ENCODE data around the gene PDZD4. TPM values are rescaled to one million over a fixed set of nuclear protein-coding genes. Genes with fewer than 3 reads are reported as not detected.

The PDZD4 gene
- total and polyA plus RNA-seq, 4 donors: 0.15 to 1.8 (median 0.69) TPM

DNA sequence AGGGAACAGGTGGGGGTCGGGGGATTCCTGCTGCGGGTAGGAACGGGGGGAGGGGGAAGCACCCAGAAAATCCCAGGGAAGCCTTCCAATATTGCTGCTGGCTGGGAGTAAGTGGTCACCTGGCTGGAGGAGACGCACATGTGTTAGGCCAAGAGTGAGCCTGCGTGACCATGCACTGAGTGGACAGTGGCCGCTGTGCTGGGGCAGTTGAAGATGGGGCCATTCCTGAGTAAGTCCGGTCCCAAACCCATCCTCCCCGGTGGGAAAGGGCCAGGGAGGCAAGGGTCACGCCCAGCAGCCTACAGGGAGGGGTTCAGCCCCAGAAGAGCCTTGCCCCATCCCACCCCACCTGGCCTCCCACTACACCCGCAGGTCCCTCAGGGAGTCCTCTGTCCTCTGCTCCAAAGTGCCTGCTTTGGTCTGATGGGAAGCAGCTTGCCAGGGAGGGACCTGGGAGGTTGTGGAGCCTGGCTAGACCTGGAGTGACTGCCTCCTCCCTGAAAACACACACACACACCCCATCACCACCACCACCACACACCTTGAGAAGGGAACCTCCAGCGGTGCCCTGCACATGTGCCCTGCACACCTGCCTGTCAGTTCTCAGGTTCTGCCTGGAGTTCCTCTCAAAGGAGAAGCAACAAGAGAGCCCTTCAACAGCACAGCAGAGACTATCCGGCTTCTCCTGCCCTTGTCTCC lies 49.5 kb upstream of the PDZD4 start (continued):
- TF ChIP-seq TAF1 (conservative IDR thresholded peaks at IDR 0.05) (no peak), HNF4G (IDR thresholded peaks at IDR 0.05) (no peak), YY1 (IDR thresholded peaks at IDR 0.05) (no peak), FOXA2 (IDR thresholded peaks at IDR 0.05) (no peak), RXRA (IDR thresholded peaks at IDR 0.05) (no peak), SP1 (IDR thresholded peaks at IDR 0.05) (no peak)
- TF ChIP-seq, protein P1, sequence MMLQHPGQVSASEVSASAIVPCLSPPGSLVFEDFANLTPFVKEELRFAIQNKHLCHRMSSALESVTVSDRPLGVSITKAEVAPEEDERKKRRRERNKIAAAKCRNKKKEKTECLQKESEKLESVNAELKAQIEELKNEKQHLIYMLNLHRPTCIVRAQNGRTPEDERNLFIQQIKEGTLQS (IDR thresholded peaks at IDR 0.05): no peak
- TF ChIP-seq, protein P2, sequence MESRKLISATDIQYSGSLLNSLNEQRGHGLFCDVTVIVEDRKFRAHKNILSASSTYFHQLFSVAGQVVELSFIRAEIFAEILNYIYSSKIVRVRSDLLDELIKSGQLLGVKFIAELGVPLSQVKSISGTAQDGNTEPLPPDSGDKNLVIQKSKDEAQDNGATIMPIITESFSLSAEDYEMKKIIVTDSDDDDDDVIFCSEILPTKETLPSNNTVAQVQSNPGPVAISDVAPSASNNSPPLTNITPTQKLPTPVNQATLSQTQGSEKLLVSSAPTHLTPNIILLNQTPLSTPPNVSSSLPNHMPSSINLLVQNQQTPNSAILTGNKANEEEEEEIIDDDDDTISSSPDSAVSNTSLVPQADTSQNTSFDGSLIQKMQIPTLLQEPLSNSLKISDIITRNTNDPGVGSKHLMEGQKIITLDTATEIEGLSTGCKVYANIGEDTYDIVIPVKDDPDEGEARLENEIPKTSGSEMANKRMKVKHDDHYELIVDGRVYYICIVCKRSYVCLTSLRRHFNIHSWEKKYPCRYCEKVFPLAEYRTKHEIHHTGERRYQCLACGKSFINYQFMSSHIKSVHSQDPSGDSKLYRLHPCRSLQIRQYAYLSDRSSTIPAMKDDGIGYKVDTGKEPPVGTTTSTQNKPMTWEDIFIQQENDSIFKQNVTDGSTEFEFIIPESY (IDR thresholded peaks at IDR 0.05): no peak

DNA sequence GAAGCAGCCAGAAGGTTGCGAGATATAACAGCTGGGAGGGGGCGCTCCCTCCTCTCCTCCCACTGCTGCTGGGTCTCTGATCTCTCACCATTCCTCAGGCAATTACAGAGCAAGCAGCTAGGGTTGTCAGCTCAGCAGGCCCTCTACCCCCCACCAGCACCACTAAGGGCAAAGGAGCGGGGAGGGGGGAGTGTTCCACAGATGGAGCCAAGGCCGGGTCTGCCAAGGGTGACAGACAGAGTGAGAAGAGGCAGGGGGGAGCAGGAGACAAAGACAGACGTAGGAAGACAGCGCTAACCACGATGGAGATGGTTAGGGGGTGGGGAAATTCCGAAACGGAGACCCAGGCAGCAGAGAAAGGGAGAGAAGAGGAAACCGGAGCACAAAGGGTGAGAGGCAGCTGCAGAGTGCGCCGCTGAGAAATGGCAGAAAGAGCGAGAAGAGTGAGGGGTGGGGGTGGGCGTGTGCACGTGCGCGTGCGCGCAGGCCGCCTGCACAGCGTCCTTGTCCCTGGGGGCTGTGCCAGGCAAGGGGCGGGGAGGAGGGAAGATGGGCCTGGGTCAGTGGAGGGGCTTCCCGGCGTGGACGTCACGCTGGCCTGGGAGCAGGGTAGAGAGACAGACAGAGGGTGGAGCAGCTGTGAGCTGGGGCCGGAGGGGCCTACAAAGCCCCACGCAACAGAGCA lies 48.8 kb upstream of the PDZD4 start:
- no peak overlapping the region for H3K4me3 ChIP-seq (ENCODE audit: low read depth in 1 of 3, low read length in 3 of 3)
- H3K36me3 ChIP-seq (ENCODE audit: control insufficient read depth in 4 of 4, insufficient read depth in 3 of 4, low read depth in 1 of 4, low read length in 3 of 4): no peaks in the 10 kb centered on the region
- no peak overlapping the region for H3K9ac ChIP-seq (ENCODE audit: low read depth in 1 of 2, low read length in 2 of 2)
- no peaks in the 10 kb centered on the region for H3K4me1 ChIP-seq (ENCODE audit: control insufficient read depth in 4 of 4, insufficient read depth in 4 of 4, low read length in 3 of 4)
- 8% methylated on average over 28 of the region's 28 CpGs for WGBS
- TF ChIP-seq, protein P3, sequence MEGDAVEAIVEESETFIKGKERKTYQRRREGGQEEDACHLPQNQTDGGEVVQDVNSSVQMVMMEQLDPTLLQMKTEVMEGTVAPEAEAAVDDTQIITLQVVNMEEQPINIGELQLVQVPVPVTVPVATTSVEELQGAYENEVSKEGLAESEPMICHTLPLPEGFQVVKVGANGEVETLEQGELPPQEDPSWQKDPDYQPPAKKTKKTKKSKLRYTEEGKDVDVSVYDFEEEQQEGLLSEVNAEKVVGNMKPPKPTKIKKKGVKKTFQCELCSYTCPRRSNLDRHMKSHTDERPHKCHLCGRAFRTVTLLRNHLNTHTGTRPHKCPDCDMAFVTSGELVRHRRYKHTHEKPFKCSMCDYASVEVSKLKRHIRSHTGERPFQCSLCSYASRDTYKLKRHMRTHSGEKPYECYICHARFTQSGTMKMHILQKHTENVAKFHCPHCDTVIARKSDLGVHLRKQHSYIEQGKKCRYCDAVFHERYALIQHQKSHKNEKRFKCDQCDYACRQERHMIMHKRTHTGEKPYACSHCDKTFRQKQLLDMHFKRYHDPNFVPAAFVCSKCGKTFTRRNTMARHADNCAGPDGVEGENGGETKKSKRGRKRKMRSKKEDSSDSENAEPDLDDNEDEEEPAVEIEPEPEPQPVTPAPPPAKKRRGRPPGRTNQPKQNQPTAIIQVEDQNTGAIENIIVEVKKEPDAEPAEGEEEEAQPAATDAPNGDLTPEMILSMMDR (IDR thresholded peaks at IDR 0.05; ENCODE audit: low read depth, low read length, missing input control): no peak
- TF ChIP-seq NR2F2 (IDR thresholded peaks at IDR 0.05): no peak
- TF ChIP-seq, protein P4, sequence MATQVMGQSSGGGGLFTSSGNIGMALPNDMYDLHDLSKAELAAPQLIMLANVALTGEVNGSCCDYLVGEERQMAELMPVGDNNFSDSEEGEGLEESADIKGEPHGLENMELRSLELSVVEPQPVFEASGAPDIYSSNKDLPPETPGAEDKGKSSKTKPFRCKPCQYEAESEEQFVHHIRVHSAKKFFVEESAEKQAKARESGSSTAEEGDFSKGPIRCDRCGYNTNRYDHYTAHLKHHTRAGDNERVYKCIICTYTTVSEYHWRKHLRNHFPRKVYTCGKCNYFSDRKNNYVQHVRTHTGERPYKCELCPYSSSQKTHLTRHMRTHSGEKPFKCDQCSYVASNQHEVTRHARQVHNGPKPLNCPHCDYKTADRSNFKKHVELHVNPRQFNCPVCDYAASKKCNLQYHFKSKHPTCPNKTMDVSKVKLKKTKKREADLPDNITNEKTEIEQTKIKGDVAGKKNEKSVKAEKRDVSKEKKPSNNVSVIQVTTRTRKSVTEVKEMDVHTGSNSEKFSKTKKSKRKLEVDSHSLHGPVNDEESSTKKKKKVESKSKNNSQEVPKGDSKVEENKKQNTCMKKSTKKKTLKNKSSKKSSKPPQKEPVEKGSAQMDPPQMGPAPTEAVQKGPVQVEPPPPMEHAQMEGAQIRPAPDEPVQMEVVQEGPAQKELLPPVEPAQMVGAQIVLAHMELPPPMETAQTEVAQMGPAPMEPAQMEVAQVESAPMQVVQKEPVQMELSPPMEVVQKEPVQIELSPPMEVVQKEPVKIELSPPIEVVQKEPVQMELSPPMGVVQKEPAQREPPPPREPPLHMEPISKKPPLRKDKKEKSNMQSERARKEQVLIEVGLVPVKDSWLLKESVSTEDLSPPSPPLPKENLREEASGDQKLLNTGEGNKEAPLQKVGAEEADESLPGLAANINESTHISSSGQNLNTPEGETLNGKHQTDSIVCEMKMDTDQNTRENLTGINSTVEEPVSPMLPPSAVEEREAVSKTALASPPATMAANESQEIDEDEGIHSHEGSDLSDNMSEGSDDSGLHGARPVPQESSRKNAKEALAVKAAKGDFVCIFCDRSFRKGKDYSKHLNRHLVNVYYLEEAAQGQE (IDR thresholded peaks at IDR 0.05): no peak
- no peak for TF ChIP-seq EGR1 (IDR thresholded peaks at IDR 0.05; ENCODE audit: low read depth in 2 of 2)
- no peak for TF ChIP-seq GABPA (IDR thresholded peaks at IDR 0.05 in 1 of 2, conservative IDR thresholded peaks at IDR 0.05 in 1 of 2)
- TF ChIP-seq FOXA1 (IDR thresholded peaks at IDR 0.05): no peak
- TF ChIP-seq, protein P5, sequence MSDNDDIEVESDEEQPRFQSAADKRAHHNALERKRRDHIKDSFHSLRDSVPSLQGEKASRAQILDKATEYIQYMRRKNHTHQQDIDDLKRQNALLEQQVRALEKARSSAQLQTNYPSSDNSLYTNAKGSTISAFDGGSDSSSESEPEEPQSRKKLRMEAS (IDR thresholded peaks at IDR 0.05): no peak
- TF ChIP-seq HNF4A (conservative IDR thresholded peaks at IDR 0.05): no peak
- TF ChIP-seq YY1 (IDR thresholded peaks at IDR 0.05): no peak
- no peak for DNase-seq (ENCODE audit: low spot score)
- peaks cover 0 to 7% (median 0%) of the 10 kb centered on the region in 4 donors for H3K27me3 ChIP-seq (ENCODE audit: control insufficient read depth in 4 of 4, insufficient read depth in 4 of 4, low read length in 3 of 4)
- H3K9me3 ChIP-seq (ENCODE audit: control insufficient read depth in 4 of 4, low read length in 3 of 4): no peaks in the 10 kb centered on the region
- no peak overlapping the region for H3K27ac ChIP-seq (ENCODE audit: low read depth in 1 of 2, low read length in 2 of 2)

Measured in liver (tissue), 9 donors.